Testis (tissue), 3 donors: Measurements from ENCODE around the gene ALG12. TPM values are rescaled to one million over a fixed set of nuclear protein-coding genes. Genes with fewer than 3 reads are reported as not detected.

Source experiments
- DNase-seq: peaks from one replicate; pipeline ENCODE4 v3.0.0-alpha.2; 2019
- H3K27ac ChIP-seq, 2 donors: fragments of 200-600 bp; sonication (generic); one replicate each; pipeline ENCODE4 v1.5.1; 2019
- H3K27me3 ChIP-seq: fragments of 200-600 bp; sonication (generic); one replicate; pipeline ENCODE4 v1.5.1; 2019
- H3K36me3 ChIP-seq: fragments of 200-600 bp; sonication (generic); one replicate; pipeline ENCODE4 v1.5.1; 2017; ENCODE audit warnings: low read depth; ENCODE audit errors: missing control alignments
- H3K4me1 ChIP-seq: fragments of 200-600 bp; sonication (generic); one replicate; pipeline ENCODE4 v1.5.1; 2019
- H3K4me3 ChIP-seq, 2 donors: fragments of 200-600 bp; sonication (generic); one replicate each; pipeline ENCODE4 v1.5.1; 2017 to 2019
- H3K9me3 ChIP-seq: fragments of 200-600 bp; sonication (generic); one replicate; pipeline ENCODE4 v1.5.1; 2017
- POLR2A ChIP-seq: fragments of 450-650 bp; IDR thresholded peaks from one replicate; pipeline ENCODE4 v1.6.1; 2017; ENCODE audit warnings: antibody characterized with exemption, mild to moderate bottlenecking, moderate library complexity
- whole genome bisulfite sequencing, 2 donors: methylation state at CpG; one replicate each; pipeline ENCODE4 v1.1.5; 2018; 5-methylcytosine and 5-hydroxymethylcytosine counted together
- intact Hi-C: fragments of 100-400 bp; cut with DNase I; formaldehyde crosslinking; loops from one replicate; pipeline ENCODE4 v1.15.1; 2023; ENCODE audit warnings: low total_unique reads
- polyA plus RNA-seq: library from polyadenylated mRNA; stranded (reverse); fragments of 350-450 nt; fragmentation: Illumina TruSeq; extraction: RNeasy Lipid Tissue Mini Kit (QIAGEN cat#74804); gene quantifications from one replicate; pipeline ENCODE4 v1.2.3, GENCODE V29; 2014; ENCODE audit warnings: low read depth, low replicate concordance; ENCODE audit not compliant: insufficient read depth
- total RNA-seq, 2 donors: library from RNA; depleted of rRNA; stranded (reverse); fragments of >200 nt; gene quantifications; one replicate each; pipeline ENCODE4 v1.2.3, GENCODE V29; 2016
- TF ChIP-seq, protein P1 (sequence below), 3 experiments: fragments of 450-650 bp in 2 of 3; fragments of 200-600 bp in 1 of 3; sonication (generic) in 1 of 3; IDR thresholded peaks; one replicate each; pipeline ENCODE4 v1.5.1; 2016 to 2019; ENCODE audit warnings: antibody characterized with exemption in 3 of 3, mild to moderate bottlenecking in 2 of 3, moderate library complexity in 1 of 3

The ALG12 gene
- total and polyA plus RNA-seq, 3 donors from 2014 or later, result 10.6 to 18.3 (median 11.9) TPM

DNA sequence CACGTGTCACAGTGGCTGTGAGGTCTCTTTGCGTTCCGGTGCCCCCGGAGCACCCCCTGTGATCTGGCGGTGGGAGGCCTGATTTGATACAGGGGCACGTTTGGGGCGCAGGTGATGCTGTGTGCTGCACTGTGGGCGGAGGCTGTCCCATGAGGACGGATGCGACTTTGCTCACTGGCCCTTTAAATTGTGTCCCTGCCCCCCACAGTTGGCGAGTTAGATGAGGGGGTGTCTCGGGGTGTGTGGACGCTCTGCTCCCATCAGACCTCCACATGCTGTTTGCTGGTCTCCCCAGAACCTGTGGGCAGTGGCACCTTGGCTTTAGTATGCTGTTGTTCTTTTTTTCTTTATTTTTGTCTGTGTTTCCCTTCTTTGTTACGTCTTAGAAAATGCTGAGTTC is 59.4 kb downstream of the ALG12 start:
- intact Hi-C loops, result no loop called here
- H3K9me3 ChIP-seq, result no peaks in the 10 kb centered on the region
- H3K4me3 ChIP-seq, result no peak overlapping the region
- H3K27me3 ChIP-seq, result no peaks in the 10 kb centered on the region
- no peak for TF ChIP-seq POLR2A
- TF ChIP-seq, protein P1, sequence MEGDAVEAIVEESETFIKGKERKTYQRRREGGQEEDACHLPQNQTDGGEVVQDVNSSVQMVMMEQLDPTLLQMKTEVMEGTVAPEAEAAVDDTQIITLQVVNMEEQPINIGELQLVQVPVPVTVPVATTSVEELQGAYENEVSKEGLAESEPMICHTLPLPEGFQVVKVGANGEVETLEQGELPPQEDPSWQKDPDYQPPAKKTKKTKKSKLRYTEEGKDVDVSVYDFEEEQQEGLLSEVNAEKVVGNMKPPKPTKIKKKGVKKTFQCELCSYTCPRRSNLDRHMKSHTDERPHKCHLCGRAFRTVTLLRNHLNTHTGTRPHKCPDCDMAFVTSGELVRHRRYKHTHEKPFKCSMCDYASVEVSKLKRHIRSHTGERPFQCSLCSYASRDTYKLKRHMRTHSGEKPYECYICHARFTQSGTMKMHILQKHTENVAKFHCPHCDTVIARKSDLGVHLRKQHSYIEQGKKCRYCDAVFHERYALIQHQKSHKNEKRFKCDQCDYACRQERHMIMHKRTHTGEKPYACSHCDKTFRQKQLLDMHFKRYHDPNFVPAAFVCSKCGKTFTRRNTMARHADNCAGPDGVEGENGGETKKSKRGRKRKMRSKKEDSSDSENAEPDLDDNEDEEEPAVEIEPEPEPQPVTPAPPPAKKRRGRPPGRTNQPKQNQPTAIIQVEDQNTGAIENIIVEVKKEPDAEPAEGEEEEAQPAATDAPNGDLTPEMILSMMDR (IDR thresholded peaks at IDR 0.05), result no peak
- no peak overlapping the region for H3K27ac ChIP-seq
- H3K4me1 ChIP-seq, result peaks cover 15% of the 10 kb centered on the region
- no peaks in the 10 kb centered on the region for H3K36me3 ChIP-seq
- DNase-seq, result no peak
- WGBS, 2 donors, result 84 to 92% methylated on average over 13 to 14 of the region's 14 CpGs

DNA sequence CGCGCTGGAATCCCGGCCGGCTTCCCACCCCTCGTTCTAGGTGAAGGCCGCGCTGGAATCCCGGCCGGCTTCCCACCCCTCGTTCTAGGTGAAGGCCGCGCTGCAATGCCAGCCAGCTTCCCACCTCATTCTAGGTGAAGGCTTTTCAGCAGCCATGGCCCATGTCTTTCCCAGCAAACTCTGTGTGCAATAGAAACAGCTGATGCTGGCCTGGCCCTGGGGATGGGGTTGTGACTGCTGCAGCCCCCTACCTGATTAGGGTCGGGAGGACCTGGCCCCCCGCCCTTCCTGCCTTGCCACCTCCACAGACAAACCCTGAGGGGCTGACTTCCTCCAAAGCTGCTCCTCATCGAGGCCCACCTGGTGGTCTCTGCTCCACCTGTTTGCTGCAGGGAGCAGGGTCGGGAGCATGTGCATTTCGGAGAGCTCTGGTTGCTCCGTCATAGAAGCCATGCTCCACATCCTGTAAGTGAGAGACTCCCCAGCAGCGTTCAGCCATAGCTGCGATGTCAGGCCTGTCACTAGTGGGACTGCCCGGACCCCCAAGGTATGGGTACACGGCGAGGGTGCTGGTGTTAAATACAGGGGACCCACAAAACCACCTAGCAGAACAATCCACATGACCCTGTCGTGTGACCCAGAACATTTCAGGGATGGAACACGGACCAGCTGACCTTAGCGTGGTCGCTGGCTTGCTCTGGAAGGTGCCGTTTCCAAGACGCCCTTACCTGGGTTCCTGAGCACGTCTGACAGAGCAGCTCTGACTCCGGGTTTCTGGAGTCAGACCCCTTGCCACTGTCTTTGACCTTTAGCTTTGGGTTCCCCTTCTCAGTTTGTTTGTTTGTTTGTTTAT is 61.2 kb downstream of the ALG12 start:
- Histone ChIP-seq H3K36me3 (no peaks in the 10 kb centered on the region), H3K4me3 (no peak overlapping the region), H3K27me3 (no peaks in the 10 kb centered on the region), H3K4me1 (peaks cover 15% of the 10 kb centered on the region), H3K27ac (no peak overlapping the region), H3K9me3 (no peaks in the 10 kb centered on the region)
- intact Hi-C loops, result no loop called here
- no peak for DNase-seq
- 61 to 90% methylated on average over 16 to 19 of the region's 31 CpGs for WGBS, 2 donors
- no peak for TF ChIP-seq POLR2A
- TF ChIP-seq, protein P1 (IDR thresholded peaks at IDR 0.05), result no peak

DNA sequence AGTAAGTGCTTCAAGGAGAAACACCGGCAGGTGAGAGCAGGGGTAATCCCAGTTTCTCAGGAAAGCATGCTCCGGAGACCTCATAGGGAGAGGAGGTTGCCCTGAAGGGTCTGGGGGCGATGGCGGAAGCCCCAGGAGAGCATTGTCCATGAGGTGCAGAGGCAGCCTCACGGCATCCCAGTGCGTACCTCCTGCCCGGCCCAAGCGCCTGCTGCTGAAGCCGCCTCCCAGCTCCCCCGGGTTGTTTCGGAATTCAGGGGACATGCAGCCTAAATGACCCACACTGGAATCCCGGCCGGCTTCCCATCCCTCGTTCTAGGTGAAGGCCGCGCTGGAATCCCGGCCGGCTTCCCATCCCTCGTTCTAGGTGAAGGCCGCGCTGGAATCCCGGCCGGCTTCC is 61.9 kb downstream of the ALG12 start:
- H3K36me3 ChIP-seq, result no peaks in the 10 kb centered on the region
- no peaks in the 10 kb centered on the region for H3K27me3 ChIP-seq
- no peak for DNase-seq
- intact Hi-C loops, result no loop called here
- H3K4me1 ChIP-seq, result peaks cover 15% of the 10 kb centered on the region
- no peak overlapping the region for H3K4me3 ChIP-seq
- no peaks in the 10 kb centered on the region for H3K9me3 ChIP-seq
- no peak for TF ChIP-seq POLR2A
- TF ChIP-seq, protein P1 (IDR thresholded peaks at IDR 0.05), result no peak
- no peak overlapping the region for H3K27ac ChIP-seq
- WGBS, 2 donors, result 45 to 70% methylated on average over 13 to 14 of the region's 23 CpGs

DNA sequence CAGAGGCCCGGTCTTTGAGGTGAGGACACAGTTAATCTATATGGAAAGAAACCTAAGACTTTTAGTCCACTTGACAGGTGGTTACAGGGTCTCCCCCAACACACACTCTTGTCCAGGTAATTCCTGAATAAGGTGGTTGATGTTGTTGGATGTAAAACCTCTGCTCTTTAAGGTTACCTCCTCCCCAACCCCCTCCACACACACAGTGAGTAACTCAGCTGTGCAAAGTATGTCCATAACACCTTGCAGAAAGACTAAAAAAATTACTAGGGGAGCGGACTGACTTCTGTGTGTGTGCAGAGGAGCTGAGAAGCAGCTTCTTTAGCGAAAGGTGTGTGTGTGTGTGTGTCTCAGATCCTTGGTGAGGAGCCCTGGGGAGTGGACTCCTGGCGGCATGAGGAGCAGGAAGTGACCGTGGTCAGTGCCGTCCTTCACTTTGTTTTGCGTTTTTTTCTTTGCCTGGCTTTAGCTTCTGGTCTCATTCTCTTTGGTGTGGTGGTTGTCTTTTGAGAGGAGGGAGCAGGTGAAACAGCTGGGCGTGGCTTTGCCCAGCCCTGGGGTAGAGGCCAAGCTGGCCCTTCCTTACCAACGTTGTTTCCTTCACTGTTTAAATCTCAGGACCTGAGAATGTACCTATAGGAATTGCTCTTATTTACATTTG is 62.9 kb downstream of the ALG12 start:
- H3K4me3 ChIP-seq, result no peak overlapping the region
- peaks cover 15% of the 10 kb centered on the region for H3K4me1 ChIP-seq
- 38 to 46% methylated on average over 9 of the region's 9 CpGs for WGBS, 2 donors
- no peaks in the 10 kb centered on the region for H3K27me3 ChIP-seq
- DNase-seq, result no peak
- H3K9me3 ChIP-seq, result no peaks in the 10 kb centered on the region
- no peak overlapping the region for H3K27ac ChIP-seq
- H3K36me3 ChIP-seq, result no peaks in the 10 kb centered on the region
- TF ChIP-seq POLR2A, result no peak
- TF ChIP-seq, protein P1 (IDR thresholded peaks at IDR 0.05), result no peak
- intact Hi-C loops, result no loop called here
